Activated CD4-positive, alpha-beta memory T cell treated with anti-CD3 and anti-CD28 coated beads for 36 hours (primary cell): ENCODE results near the gene PAMR1. TPM values are rescaled to one million over a fixed set of nuclear protein-coding genes. Genes with fewer than 3 reads are reported as not detected.
"Not testable (repeated sequence)": the region's sequence is repeated elsewhere in the genome, so short reads cannot be mapped to it uniquely, and the experiment has no call there.

ENCODE experiments used
- CTCF ChIA-PET: fragments of 350-600 bp; sonication (Branson Sonifier 250); formaldehyde crosslinking; loops from one replicate; lab custom pipeline; 2021; ENCODE audit warnings: antibody characterized with exemption, inconsistent platforms; lab: Charles Lee
- POLR2A ChIA-PET: fragments of 350-600 bp; sonication (Branson Sonifier 250); formaldehyde crosslinking; loops from one replicate; lab custom pipeline; 2021; ENCODE audit warnings: antibody characterized with exemption; lab: Charles Lee
- DNase-seq: peaks from one replicate; pipeline ENCODE4 v3.0.0-alpha.2; 2020
- H3K27ac Mint-ChIP-seq: one replicate; pipeline ENCODE4 v1.8.0; 2021; ENCODE audit warnings: mixed read lengths
- H3K27me3 Mint-ChIP-seq: one replicate; pipeline ENCODE4 v1.8.0; 2021; ENCODE audit warnings: mixed read lengths
- H3K36me3 Mint-ChIP-seq: one replicate; pipeline ENCODE4 v1.8.0; 2021; ENCODE audit warnings: mixed read lengths
- H3K4me1 Mint-ChIP-seq: one replicate; pipeline ENCODE4 v1.8.0; 2021; ENCODE audit warnings: low read depth, mixed read lengths
- H3K4me3 Mint-ChIP-seq: one replicate; pipeline ENCODE4 v1.8.0; 2021; ENCODE audit warnings: mild to moderate bottlenecking, mixed read lengths
- H3K9me3 Mint-ChIP-seq: one replicate; pipeline ENCODE4 v1.8.0; 2021; ENCODE audit warnings: mixed read lengths
- intact Hi-C: fragments of 100-400 bp; cut with micrococcal nuclease; formaldehyde crosslinking; loops from one replicate; pipeline ENCODE4 v1.15.1; 2023
- total RNA-seq, 2 experiments: library from RNA; stranded (reverse); gene quantifications; one replicate each; pipeline ENCODE4 v1.2.3, GENCODE V29; 2021

The PAMR1 gene
- total RNA-seq, 2 experiments from 2014 or later: not detected

DNA sequence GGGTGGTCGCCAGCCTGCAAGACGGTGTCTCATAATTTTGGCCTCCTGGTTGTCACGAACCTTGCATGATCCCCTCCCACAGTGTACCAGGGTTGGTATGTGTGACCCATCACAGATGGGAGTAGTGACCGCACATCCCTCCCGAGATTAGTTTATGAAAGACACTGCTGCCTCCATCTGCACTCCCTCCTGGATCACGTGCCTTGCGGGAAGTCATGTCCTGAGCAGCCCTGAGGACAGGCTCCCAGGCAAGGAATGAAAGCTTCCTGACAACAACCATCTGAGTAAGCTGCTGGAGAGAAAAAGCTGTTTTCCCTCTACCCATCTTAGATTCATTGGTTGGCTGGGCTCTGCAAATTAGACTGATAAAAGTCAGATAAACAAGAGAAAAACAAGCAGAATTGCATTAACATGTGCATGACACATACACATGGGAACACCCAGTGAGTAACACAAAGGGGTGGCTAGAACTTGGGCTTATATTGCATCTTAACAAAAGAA, 14.4 kb upstream of the PAMR1 start:
- Mint-ChIP-seq H3K27ac (no peak overlapping the region), H3K9me3 (no peaks in the 10 kb centered on the region), H3K4me1 (no peaks in the 10 kb centered on the region), H3K27me3 (peaks cover 9% of the 10 kb centered on the region), H3K4me3 (no peak overlapping the region), H3K36me3 (no peaks in the 10 kb centered on the region)
- CTCF ChIA-PET: no interaction called here
- no peak for DNase-seq
- POLR2A ChIA-PET: no interaction called here
- intact Hi-C loops: no loop called here

DNA sequence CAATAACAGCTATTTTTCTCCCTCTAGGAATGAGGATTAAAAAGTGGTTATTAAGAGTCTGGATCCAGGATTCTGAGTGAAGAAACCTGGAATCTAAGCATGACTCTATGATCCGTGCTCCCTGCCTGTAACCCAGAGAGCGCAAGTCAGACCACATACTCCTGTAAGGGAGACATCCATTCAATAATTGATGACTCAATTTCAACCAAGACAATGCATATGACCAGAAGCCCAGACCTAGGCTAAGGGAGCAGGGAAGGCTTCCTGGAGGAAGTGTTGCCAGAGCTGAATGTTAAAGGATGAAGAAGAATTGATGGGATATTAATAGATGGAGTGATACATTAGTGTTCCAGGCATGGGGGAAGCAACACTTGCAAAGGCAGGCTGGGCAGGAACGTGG, 13.8 kb upstream of the PAMR1 start:
- Mint-ChIP-seq H3K9me3 (no peaks in the 10 kb centered on the region), H3K36me3 (no peaks in the 10 kb centered on the region), H3K4me1 (no peaks in the 10 kb centered on the region), H3K4me3 (no peak overlapping the region), H3K27ac (no peak overlapping the region), H3K27me3 (peaks cover 9% of the 10 kb centered on the region)
- intact Hi-C loops: no loop called here
- no peak for DNase-seq
- POLR2A ChIA-PET: no interaction called here
- CTCF ChIA-PET: no interaction called here

GRCh38 chr11:35536470-35536869, 11.1 kb upstream of the PAMR1 start:
- no peak for DNase-seq
- Mint-ChIP-seq H3K4me3 (no peak overlapping the region), H3K36me3 (no peaks in the 10 kb centered on the region), H3K27me3 (peaks cover 14% of the 10 kb centered on the region), H3K27ac (no peak overlapping the region), H3K4me1 (no peaks in the 10 kb centered on the region), H3K9me3 (no peaks in the 10 kb centered on the region)
- ChIA-PET CTCF (interaction anchor here (0.6 kb wide), 1 partner anchor 62 kb away, joined by 3 read pairs; no protein-coding TSS in a partner anchor), POLR2A (no interaction called here)
- intact Hi-C loops: no loop called here

DNA sequence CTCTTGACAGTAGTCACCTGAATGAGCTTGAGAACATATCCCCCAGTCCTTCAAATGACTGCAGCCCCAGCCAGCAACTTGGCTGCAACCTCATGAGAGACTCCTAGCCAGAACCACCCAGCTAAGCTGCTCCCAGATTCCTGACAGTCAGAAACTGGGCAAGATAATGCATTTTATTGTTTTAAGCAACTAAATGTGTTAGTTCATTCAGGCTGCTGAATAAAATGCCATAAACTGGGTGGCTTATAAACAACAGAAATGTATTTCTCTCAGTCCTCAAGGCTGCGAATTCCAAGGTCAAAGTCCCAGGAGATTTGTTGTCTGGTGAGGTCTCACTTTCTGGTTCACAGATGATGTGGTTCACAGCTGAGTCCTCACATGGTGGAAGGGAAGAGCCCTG, 5.8 kb upstream of the PAMR1 start:
- POLR2A ChIA-PET: no interaction called here
- Mint-ChIP-seq H3K36me3 (no peaks in the 10 kb centered on the region), H3K4me3 (no peak overlapping the region), H3K4me1 (no peaks in the 10 kb centered on the region), H3K9me3 (no peaks in the 10 kb centered on the region), H3K27me3 (peaks cover 36% of the 10 kb centered on the region), H3K27ac (no peak overlapping the region)
- no peak for DNase-seq
- intact Hi-C loops: no loop called here
- CTCF ChIA-PET: no interaction called here

DNA sequence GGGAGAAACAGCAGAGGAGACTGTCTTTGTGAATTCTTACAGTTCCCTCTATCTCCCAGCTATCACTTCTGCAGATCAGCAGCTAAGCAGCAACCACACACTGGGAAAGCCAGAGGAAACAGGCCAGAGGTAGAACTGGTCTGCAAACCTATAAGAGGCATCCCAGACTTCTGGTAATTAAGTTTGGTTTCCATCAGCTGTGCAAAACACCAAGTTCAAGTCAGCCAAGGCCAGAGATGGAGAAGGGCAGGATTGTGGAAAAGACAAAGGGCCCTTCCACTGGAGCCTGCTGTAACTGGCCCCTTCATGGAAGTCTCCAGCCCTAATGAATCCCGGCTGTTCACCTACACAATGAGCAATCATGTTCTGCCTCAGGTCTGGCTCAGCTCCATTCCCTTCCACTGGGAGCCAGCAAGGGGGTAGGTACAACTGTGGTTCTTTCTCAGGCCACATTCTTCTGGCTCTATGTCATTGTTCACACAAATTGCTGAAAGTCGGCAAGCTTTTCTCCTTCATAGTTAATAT, 4.6 kb upstream of the PAMR1 start:
- Mint-ChIP-seq H3K4me3 (no peak overlapping the region), H3K9me3 (no peaks in the 10 kb centered on the region), H3K27ac (no peak overlapping the region), H3K36me3 (no peaks in the 10 kb centered on the region), H3K4me1 (no peaks in the 10 kb centered on the region), H3K27me3 (peaks cover 45% of the 10 kb centered on the region)
- intact Hi-C loops: no loop called here
- POLR2A ChIA-PET: no interaction called here
- no peak for DNase-seq
- CTCF ChIA-PET: no interaction called here

DNA sequence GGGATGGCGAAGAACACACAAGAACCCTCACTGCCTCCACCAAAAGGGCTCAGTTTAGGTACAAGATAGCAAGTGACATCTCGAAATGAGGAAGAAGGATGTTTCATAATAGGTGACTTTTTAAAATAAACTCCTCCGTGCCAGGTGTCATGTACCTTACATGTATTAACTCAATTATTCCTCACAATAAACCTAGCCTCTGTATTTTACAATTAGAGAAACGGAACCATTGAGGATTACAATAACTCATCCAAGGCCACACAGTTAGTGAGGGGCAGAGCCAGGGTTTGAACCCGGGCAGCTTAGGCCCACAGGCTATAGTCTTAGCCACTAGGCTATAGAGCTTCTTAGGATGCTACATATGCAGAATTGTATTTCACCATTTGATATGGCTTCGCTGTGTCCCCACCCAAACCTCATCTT, 965 bp upstream of the PAMR1 start:
- CTCF ChIA-PET: no interaction called here

DNA sequence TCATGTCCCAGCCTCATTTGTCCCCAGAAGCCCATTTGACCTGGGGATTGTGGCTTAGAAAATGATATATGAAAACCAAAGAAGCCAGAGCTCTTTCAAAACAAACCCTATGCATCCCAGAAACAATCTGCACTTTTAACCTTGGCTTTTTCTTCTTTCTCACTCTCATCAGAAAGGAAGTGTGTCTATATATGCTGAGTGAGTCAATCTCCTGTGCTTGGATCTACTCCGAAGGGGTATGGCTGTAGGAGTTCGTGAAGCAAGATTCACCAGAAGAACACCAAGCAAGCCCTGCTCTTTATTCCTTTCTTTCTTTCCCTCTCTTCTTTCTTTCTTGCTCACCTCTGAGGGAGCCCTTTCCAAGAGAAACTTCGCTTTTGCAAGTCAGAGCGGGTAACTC, 636 bp downstream of the PAMR1 start:
- POLR2A ChIA-PET: no interaction called here
- Mint-ChIP-seq H3K36me3 (no peaks in the 10 kb centered on the region), H3K27ac (no peak overlapping the region), H3K9me3 (no peaks in the 10 kb centered on the region), H3K4me1 (no peaks in the 10 kb centered on the region), H3K4me3 (no peak overlapping the region), H3K27me3 (peaks cover 64% of the 10 kb centered on the region)
- DNase-seq: no peak
- CTCF ChIA-PET: no interaction called here
- intact Hi-C loops: no loop called here

More for the DNA sequence above, 965 bp upstream of the PAMR1 start:
- intact Hi-C loops: no loop called here
- no peak overlapping the region for H3K27ac Mint-ChIP-seq
- no peaks in the 10 kb centered on the region for H3K4me1 Mint-ChIP-seq
- H3K36me3 Mint-ChIP-seq: no peaks in the 10 kb centered on the region
- POLR2A ChIA-PET: no interaction called here
- no peak overlapping the region for H3K4me3 Mint-ChIP-seq
- no peak for DNase-seq
- no peaks in the 10 kb centered on the region for H3K9me3 Mint-ChIP-seq
- H3K27me3 Mint-ChIP-seq: peaks cover 64% of the 10 kb centered on the region

DNA sequence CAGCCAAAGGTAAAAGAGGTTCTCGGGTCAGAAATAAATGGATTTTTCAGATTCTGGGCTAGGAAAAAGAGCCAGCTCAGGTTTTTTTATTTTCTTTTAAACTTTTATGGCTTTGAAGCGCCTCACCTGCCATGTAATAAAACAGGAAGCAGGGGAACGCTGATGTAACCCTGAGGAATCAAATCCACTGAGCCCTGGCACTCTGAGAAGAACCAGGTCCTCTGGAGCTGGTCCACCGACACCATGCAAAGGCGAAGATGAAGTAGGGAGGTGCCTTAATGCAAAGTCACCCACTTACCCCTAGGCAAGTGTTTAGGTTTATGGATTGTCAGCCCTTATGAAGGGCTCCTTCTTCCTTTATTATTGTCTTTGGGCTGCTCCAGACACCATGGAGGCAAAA, 1.6 kb downstream of the PAMR1 start:
- H3K4me1 Mint-ChIP-seq: no peaks in the 10 kb centered on the region
- intact Hi-C loops: no loop called here
- no peaks in the 10 kb centered on the region for H3K36me3 Mint-ChIP-seq
- POLR2A ChIA-PET: no interaction called here
- peaks cover 63% of the 10 kb centered on the region for H3K27me3 Mint-ChIP-seq
- no peaks in the 10 kb centered on the region for H3K9me3 Mint-ChIP-seq
- CTCF ChIA-PET: interaction anchor here (0.6 kb wide), 1 partner anchor 591 kb away, joined by 4 read pairs; no protein-coding TSS in a partner anchor
- no peak overlapping the region for H3K4me3 Mint-ChIP-seq
- H3K27ac Mint-ChIP-seq: no peak overlapping the region
- DNase-seq: no peak

- Mint-ChIP-seq H3K27ac (no peak overlapping the region), H3K36me3 (no peaks in the 10 kb centered on the region), H3K4me1 (no peaks in the 10 kb centered on the region), H3K4me3 (no peak overlapping the region), H3K9me3 (no peaks in the 10 kb centered on the region), H3K27me3 (peaks cover 62% of the 10 kb centered on the region)
- intact Hi-C loops: no loop called here
- no peak for DNase-seq
- CTCF ChIA-PET: no interaction called here
- POLR2A ChIA-PET: no interaction called here
Measured at GRCh38 chr11:35523331-35523768, 2.1 kb downstream of the PAMR1 start.

- DNase-seq, H3K27ac Mint-ChIP-seq, CTCF ChIA-PET, H3K4me1 Mint-ChIP-seq, H3K36me3 Mint-ChIP-seq, H3K9me3 Mint-ChIP-seq, intact Hi-C loops, H3K4me3 Mint-ChIP-seq, POLR2A ChIA-PET: not testable (repeated sequence)
- peaks cover 52% of the 10 kb centered on the region for H3K27me3 Mint-ChIP-seq
Measured at GRCh38 chr11:35522091-35522490, 3.3 kb downstream of the PAMR1 start.

- no peak overlapping the region for H3K4me3 Mint-ChIP-seq
- peaks cover 39% of the 10 kb centered on the region for H3K27me3 Mint-ChIP-seq
- H3K9me3 Mint-ChIP-seq: no peaks in the 10 kb centered on the region
- ChIA-PET POLR2A (no interaction called here), CTCF (no interaction called here)
- intact Hi-C loops: no loop called here
- no peak overlapping the region for H3K27ac Mint-ChIP-seq
- no peak for DNase-seq
- no peaks in the 10 kb centered on the region for H3K4me1 Mint-ChIP-seq
- H3K36me3 Mint-ChIP-seq: no peaks in the 10 kb centered on the region
Measured at GRCh38 chr11:35520376-35520775, 5.0 kb downstream of the PAMR1 start.

DNA sequence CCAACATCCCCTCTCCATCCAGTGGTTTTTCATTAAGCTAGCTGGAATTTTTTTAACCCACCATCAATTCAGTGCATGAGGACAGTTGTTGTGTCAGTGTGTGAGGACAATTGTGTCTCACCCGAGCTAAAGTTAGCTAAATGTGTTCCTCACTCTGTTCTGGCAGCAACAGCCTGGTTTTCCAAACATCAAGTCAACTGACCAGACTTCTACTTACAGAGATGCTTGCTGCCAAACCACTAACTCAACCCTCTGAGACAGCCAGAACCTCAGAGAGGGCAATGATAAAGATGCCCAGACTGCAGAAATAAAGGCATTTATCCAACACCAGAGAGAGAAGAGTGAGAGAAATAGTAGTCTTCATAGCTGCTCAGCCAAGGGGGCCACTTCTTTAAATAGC, 6.7 kb downstream of the PAMR1 start:
- H3K27ac Mint-ChIP-seq: no peak overlapping the region
- no peaks in the 10 kb centered on the region for H3K36me3 Mint-ChIP-seq
- POLR2A ChIA-PET: no interaction called here
- H3K4me1 Mint-ChIP-seq: no peaks in the 10 kb centered on the region
- no peak overlapping the region for H3K4me3 Mint-ChIP-seq
- H3K9me3 Mint-ChIP-seq: no peaks in the 10 kb centered on the region
- intact Hi-C loops: no loop called here
- CTCF ChIA-PET: no interaction called here
- DNase-seq: no peak
- peaks cover 24% of the 10 kb centered on the region for H3K27me3 Mint-ChIP-seq

- no peak overlapping the region for H3K4me3 Mint-ChIP-seq
- no peak overlapping the region for H3K27ac Mint-ChIP-seq
- intact Hi-C loops: no loop called here
- no peak for DNase-seq
- H3K27me3 Mint-ChIP-seq: peaks cover 16% of the 10 kb centered on the region
- no peaks in the 10 kb centered on the region for H3K4me1 Mint-ChIP-seq
- no peaks in the 10 kb centered on the region for H3K9me3 Mint-ChIP-seq
- ChIA-PET CTCF (no interaction called here), POLR2A (no interaction called here)
- no peaks in the 10 kb centered on the region for H3K36me3 Mint-ChIP-seq
Measured at GRCh38 chr11:35517481-35517880, 7.9 kb downstream of the PAMR1 start.
